Suprapubic skin (tissue), 3 donors: ENCODE results near the gene PARN.

Source experiments
- CTCF ChIP-seq, 2 donors: fragments of 200-600 bp in 1 of 2; fragments of 450-650 bp in 1 of 2; sonication (generic) in 1 of 2; IDR thresholded peaks; one replicate each; pipeline ENCODE4 v1.5.1; 2016 to 2019; ENCODE audit warnings: antibody characterized with exemption in 2 of 2, mild to moderate bottlenecking in 1 of 2, moderate library complexity in 1 of 2
- POLR2A ChIP-seq, 2 donors: fragments of 450-650 bp; IDR thresholded peaks; one replicate each; pipeline ENCODE4 v1.6.1; 2017; ENCODE audit warnings: antibody characterized with exemption in 2 of 2, mild to moderate bottlenecking in 2 of 2, moderate library complexity in 2 of 2

DNA sequence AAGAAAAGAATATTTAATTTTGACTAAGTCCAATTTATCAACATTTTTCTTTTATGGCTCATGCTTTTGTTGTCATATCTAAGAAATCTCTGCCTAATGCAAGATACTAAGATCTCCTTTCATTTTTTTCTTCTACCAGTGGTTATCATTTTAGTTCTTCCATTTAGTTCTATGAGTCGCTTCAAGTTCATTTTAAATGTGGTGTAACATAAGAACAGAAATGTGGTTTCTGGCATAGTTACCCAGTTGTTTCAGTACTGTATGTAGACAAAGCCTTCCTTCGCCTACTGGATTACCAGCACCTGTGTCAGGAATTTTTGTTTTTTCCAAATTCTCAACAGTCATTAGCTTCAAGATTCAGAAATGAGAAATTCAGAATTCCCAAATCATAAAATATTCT is 175.7 kb downstream of the PARN start:
- no peak for TF ChIP-seq CTCF (IDR thresholded peaks at IDR 0.05)
- TF ChIP-seq POLR2A (IDR thresholded peaks at IDR 0.05), result no peak
